Measurements from ENCODE around the gene SPRYD7. TPM values are rescaled to one million over a fixed set of nuclear protein-coding genes. Genes with fewer than 3 reads are reported as not detected.

SPRYD7 gene
- total and polyA plus RNA-seq, 2 of the 8 experiments (the other 6 are each of a cell fraction or from before 2014, with no cell fraction given), result 1.1 to 3.1 TPM

DNA sequence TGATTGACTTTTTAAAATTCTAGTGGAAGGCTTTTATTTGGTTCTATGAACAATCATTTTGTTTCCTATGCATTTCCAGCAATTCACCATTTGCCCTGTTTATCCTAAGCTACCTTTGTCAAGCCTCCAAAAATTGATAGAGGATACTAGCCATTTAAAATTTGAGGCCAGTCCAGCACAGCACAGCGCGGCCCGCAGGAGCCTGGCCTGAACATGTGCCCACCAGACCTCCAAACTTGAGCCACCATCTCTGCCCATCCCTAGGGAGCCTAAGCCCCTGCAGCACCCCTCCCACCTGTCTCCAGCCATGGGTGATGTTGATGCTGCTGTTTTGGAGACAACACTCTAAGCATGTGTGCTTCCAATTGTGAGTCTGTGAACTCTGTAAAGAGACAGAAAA lies 57.5 kb downstream of the SPRYD7 start:
- ChIA-PET POLR2A (ENCODE audit: partially characterized antibody) (no interaction called here), CTCF (ENCODE audit: partially characterized antibody) (interaction anchor here (3.5 kb wide), 1 partner anchor 9 kb away, joined by 16 read pairs; no protein-coding TSS in a partner anchor)
- Histone ChIP-seq H3K14ac (ENCODE audit: insufficient read length) (no peak overlapping the region), H3K23me2 (ENCODE audit: low read depth, low read length) (no peaks in the 10 kb centered on the region; the same call in 1 of the 2 replicates), H4K5ac (ENCODE audit: insufficient read length, low read depth, low read length) (no peak overlapping the region), H3K9ac (replicated peaks in 1 of 4; ENCODE audit: extremely low read depth in 1 of 4, low read depth in 3 of 4, low read length in 3 of 4) (no peak overlapping the region), H3K4me2 (ENCODE audit: insufficient read depth in 1 of 2, low read depth in 2 of 2, low read length in 2 of 2) (no peak overlapping the region), H2AFZ (ENCODE audit: low read length) (no peak overlapping the region), H3K4me3 (ENCODE audit: extremely low read depth in 1 of 4, insufficient read depth in 2 of 4, low read depth in 3 of 4, low read length in 4 of 4) (no peak overlapping the region), H2BK120ac (replicated peaks; ENCODE audit: low read depth, low read length) (no peak overlapping the region), H3K9me3 (ENCODE audit: insufficient read depth in 2 of 2, low read depth in 1 of 2, low read length in 1 of 2) (peaks cover 48 to 50% of the 10 kb centered on the region in 2 experiments), H3K79me1 (ENCODE audit: low read depth, low read length) (no peaks in the 10 kb centered on the region), H3K27ac (ENCODE audit: low read depth, low read length) (no peak overlapping the region), H4K20me1 (replicated peaks in 1 of 2; ENCODE audit: control insufficient read depth in 1 of 2, insufficient read depth in 2 of 2, low read length in 2 of 2) (no peaks in the 10 kb centered on the region), H2AK5ac (ENCODE audit: low read depth, low read length) (no peak overlapping the region), H2BK5ac (ENCODE audit: low read depth, low read length) (no peak overlapping the region), H3K56ac (replicated peaks; ENCODE audit: insufficient read length, low read depth, low read length) (no peak overlapping the region), H3K27me3 (replicated peaks in 1 of 4; ENCODE audit: control insufficient read depth in 3 of 4, extremely low read depth in 1 of 4, insufficient read depth in 3 of 4, low read length in 3 of 4) (no peaks in the 10 kb centered on the region), H3K36me3 (ENCODE audit: control insufficient read depth in 2 of 4, insufficient read depth in 4 of 4, low read length in 3 of 4) (no peaks in the 10 kb centered on the region), H2BK12ac (ENCODE audit: low read depth, low read length) (no peak overlapping the region), H3K4me1 (replicated peaks in 1 of 4; ENCODE audit: control insufficient read depth in 3 of 4, insufficient read depth in 4 of 4, low read length in 3 of 4) (no peaks in the 10 kb centered on the region), H2BK15ac (ENCODE audit: low read length) (no peak overlapping the region), H3K79me2 (ENCODE audit: control insufficient read depth in 1 of 2, insufficient read depth in 2 of 2, low read length in 2 of 2) (no peaks in the 10 kb centered on the region), H3K18ac (ENCODE audit: extremely low read depth, low read length) (no peak overlapping the region), H3K4ac (replicated peaks; ENCODE audit: insufficient read length, low read depth, low read length) (no peak overlapping the region), H4K8ac (ENCODE audit: extremely low read depth, insufficient read depth, low read length) (no peak overlapping the region), H3K23ac (ENCODE audit: insufficient read length) (no peak overlapping the region), H2BK20ac (ENCODE audit: low read length) (no peak overlapping the region), H4K91ac (replicated peaks; ENCODE audit: insufficient read length, low read length) (no peak overlapping the region)
- WGBS, 2 experiments (ENCODE audit: extremely low coverage in 1 of 2, insufficient coverage in 1 of 2, insufficient read length in 1 of 2, insufficient replicate concordance in 2 of 2, low coverage in 1 of 2, low lambda C conversion rate in 2 of 2, missing lambda C conversion rate in 1 of 2), result 92% methylated on average over 3 of the region's 3 CpGs; no CpG with 5 or more reads in 1 of the 2 experiments
- DNase-seq (ENCODE audit: low read depth in 1 of 2, low spot score in 2 of 2) (no peak), FAIRE-seq (no peak)
- TF ChIP-seq NANOG (IDR thresholded peaks at IDR 0.05; ENCODE audit: insufficient read depth, low read depth, low read length, poor library complexity, severe bottlenecking), result no peak
- TF ChIP-seq BRCA1 (IDR thresholded peaks at IDR 0.05; ENCODE audit: low read depth, low read length), result no peak
- TF ChIP-seq MAFK (IDR thresholded peaks at IDR 0.05; ENCODE audit: low read depth, low read length), result no peak
- TF ChIP-seq CBX5 (IDR thresholded peaks at IDR 0.05; ENCODE audit: low read depth, low read length), result no peak
- TF ChIP-seq GTF2F1 (IDR thresholded peaks at IDR 0.05; ENCODE audit: borderline replicate concordance, low read depth, low read length), result no peak

Measured in H1 (cell line).